Measurements from ENCODE around the gene NFIA. TPM values are rescaled to one million over a fixed set of nuclear protein-coding genes. Genes with fewer than 3 reads are reported as not detected.
"Not testable (repeated sequence)": the region's sequence is repeated elsewhere in the genome, so short reads cannot be mapped to it uniquely, and the experiment has no call there.

Gene NFIA
- total RNA-seq, 1 donor from 2014 or later: 47.5 TPM

GRCh38 chr1:61461406-61462384, 379.3 kb downstream of the NFIA start:
- no peak for ATAC-seq

- ATAC-seq: no peak
These were observed 380.3 kb downstream of the NFIA start for GRCh38 chr1:61462628-61463027.

GRCh38 chr1:61463220-61463619, 380.9 kb downstream of the NFIA start:
- ATAC-seq: no peak

- not testable (repeated sequence) for ATAC-seq
These were observed 385.5 kb downstream of the NFIA start for GRCh38 chr1:61467836-61468235.

GRCh38 chr1:61469365-61469764, 387.0 kb downstream of the NFIA start:
- no peak for ATAC-seq

- ATAC-seq: peak; percentile 72
These were observed 390.5 kb downstream of the NFIA start for GRCh38 chr1:61472876-61473275.

GRCh38 chr1:61474269-61474817, 392.0 kb downstream of the NFIA start:
- ATAC-seq: peak; percentile 66

- no peak for ATAC-seq
These were observed 392.6 kb downstream of the NFIA start for GRCh38 chr1:61474963-61475362.

- no peak for ATAC-seq
These were observed 394.9 kb downstream of the NFIA start for GRCh38 chr1:61477301-61477700.

- ATAC-seq: no peak
These were observed 398.0 kb downstream of the NFIA start for GRCh38 chr1:61480273-61480935.

GRCh38 chr1:61481315-61481715, 399.0 kb downstream of the NFIA start:
- peak; percentile 89 for ATAC-seq

- peak; percentile 36 for ATAC-seq
These were observed 399.9 kb downstream of the NFIA start for GRCh38 chr1:61482170-61482734.

GRCh38 chr1:61486783-61487536, 404.6 kb downstream of the NFIA start:
- ATAC-seq: no peak

GRCh38 chr1:61487801-61488200, 405.4 kb downstream of the NFIA start:
- no peak for ATAC-seq

- ATAC-seq: no peak
These were observed 408.6 kb downstream of the NFIA start for GRCh38 chr1:61490924-61491323.

GRCh38 chr1:61491497-61491896, 409.1 kb downstream of the NFIA start:
- ATAC-seq: no peak

GRCh38 chr1:61494000-61494399, 411.6 kb downstream of the NFIA start:
- no peak for ATAC-seq

- ATAC-seq: peak; percentile 39
These were observed 414.1 kb downstream of the NFIA start for GRCh38 chr1:61496501-61496900.

GRCh38 chr1:61497013-61497412, 414.7 kb downstream of the NFIA start:
- no peak for ATAC-seq

- ATAC-seq: no peak
These were observed 416.0 kb downstream of the NFIA start for GRCh38 chr1:61498342-61498741.

- ATAC-seq: no peak
These were observed 419.9 kb downstream of the NFIA start for GRCh38 chr1:61501971-61502916.
